ENCODE measurements around the gene PLEKHN1.
"Not testable (repeated sequence)": the region's sequence is repeated elsewhere in the genome, so short reads cannot be mapped to it uniquely, and the experiment has no call there.

PLEKHN1 gene

DNA sequence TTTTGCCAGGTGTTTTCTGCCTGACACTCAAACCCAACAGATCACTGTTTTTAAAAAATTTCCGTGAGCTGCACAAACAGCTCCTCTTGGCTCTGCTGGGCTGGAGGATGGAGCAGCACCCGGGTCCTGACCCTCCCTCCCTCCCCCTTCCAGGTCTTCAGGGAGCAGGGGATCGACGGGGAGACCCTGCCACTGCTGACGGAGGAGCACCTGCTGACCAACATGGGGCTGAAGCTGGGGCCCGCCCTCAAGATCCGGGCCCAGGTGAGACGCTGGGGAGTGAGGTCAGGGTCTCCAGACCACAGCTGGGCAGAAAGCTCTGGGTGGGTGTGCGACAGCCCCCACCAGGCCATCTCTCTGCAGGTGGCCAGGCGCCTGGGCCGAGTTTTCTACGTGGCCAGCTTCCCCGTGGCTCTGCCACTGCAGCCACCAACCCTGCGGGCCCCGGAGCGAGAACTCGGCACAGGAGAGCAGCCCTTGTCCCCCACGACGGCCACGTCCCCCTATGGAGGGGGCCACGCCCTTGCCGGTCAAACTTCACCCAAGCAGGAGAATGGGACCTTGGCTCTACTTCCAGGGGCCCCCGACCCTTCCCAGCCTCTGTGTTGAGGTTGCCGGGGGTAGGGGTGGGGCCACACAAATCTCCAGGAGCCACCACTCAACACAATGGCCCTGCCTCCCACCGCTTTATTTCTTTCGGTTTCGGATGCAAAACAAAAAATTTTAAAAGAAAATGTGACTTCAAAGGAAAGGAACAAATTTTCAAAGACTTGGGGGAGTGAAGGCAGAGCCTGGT lies 22.5 kb upstream of the PLEKHN1 start:
- no peak for DNase-seq (ENCODE audit: low read depth)

DNA sequence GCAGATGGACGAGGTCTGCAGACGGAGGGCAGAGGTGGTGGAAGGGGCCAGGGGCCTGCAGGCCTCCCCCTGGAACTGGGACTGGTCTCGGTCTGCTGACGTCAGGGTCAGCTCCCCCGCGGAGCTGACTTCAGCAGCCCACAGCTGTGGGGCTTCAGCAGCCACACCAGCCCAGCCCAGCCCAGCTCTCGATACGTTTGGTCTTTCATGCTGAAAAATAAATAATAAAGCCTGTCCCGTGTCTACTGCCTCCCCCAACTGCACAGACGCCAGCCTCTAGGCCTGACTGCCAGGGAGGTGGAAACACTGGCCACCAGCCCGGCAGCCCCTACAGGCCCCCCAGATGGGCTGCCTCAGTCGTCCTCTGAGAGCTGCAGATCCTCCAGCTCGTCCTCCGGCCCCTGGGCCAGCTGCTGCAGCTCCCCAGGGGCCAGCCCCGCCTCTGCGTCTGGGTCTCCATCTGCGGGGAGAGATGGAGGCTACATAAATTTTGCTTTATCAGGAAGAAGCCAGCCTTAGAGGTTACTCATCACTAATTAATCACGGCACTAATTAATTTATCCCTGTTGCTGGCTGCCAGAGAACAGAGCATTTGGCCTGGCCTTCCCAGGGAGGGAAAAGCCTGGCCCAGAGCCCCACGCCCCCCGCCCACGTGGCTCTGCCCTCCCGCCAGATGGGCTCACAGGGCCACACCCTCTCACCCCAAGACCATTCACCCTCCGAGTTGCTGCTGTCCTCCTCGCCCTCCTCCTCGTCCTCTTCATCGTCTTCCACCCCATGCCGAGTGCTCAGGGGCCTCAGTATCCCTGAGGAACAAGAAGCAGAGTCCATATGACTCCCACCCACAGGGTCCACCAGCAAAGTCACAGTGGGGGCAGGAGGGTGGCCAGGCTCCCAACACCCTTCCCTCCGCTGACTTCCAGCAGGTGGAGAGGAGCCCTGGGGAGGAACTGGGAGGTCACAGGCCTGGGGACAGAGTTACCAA lies 21.6 kb upstream of the PLEKHN1 start:
- DNase-seq (ENCODE audit: low read depth) = no peak

DNA sequence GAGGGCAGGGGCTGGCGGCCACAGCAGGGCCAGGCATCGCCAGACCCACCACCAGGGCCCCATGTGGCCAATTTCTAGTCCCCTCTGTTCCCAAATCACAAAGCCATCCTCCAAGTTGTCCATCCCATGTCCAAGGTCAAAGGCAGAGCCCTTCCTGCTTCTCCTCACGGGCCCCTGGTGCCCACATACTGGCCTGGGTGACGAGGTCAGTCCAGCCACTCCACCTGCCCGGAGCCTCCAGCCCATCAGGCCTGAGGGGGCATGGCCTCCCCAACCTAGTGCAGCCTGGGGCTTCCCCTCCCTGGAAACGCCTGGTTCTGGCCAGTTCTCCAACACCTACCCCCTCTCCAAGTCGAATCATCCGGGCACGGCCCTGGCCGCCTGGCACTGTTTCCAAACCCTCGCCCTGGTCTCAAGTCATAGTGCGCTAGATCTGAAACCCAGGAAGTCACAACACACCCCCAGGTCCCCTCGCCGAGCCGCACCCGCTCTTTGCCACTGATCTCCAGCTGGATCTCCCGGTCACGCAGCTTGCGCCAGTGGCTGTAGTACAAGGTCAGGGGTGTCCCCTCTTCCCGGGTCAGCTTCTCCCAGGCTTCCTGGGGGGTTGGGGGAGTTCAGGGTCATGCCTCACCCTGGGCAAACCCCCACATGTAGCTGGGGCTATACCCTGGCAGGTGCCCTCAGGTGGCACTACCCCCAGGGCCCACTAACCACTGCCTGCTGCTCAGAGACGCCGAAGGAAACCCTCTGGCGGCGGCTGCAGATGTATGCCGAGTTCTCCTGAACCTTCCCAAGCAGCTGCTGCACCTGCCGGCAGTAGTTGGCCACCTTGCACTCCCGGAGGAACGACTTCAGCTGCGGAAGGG lies 20.4 kb upstream of the PLEKHN1 start:
- DNase-seq (ENCODE audit: low read depth) = no peak

DNA sequence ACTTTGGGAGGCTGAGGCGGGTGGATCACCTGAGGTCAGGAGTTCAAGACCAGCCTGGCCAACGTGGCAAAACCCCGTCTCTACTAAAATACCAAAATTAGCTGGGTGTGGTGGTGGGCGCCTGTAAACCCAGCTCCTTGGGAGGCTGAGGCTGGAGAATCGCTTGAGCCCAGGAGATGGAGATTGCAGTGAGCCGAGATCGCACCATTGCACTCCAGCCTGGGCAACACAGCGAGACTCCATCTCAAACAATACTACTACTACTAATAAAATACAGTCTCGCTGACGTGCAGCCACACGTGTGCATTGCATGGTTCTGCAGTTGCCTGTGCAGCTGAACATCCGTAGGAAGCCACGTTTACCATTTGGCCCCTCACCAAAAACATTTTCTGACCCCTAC lies 19.5 kb upstream of the PLEKHN1 start:
- not testable (repeated sequence) for DNase-seq (ENCODE audit: low read depth)

DNA sequence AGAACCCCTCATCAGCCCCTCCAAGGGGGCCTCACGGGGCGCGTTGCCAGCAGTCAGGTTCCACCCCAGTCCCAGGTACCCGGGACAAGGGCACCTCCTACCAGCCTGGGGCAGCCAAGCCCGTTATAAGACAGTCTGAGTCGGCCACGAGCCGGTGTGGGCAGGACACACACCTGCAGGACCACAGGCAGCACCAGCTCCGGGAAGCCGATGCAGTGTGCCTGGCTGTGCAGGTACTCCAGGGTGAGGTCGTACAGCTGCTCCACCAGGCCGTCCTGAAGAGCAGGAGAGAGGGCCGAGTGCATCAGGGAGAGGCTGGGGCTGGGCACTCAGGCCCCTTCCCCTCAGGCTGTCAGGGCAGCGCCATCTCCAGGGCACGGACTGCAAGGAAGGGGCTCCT lies 18.3 kb upstream of the PLEKHN1 start:
- DNase-seq (ENCODE audit: low read depth) = no peak

DNA sequence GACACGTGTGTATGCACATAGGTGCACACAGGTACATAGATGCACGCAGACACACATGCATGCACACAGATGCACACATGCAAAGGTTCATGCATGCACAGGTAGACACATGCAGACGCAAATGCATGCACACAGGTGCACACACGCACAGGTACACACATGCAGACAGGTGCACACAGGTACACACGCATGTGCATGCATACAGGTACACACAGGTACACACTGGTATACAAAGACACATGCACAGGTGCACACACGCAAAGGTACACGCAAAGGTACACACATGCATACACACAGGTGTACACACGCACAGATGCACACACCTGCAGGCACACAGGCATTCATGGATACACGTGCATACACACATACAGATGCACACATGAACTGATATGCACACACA lies 16.0 kb upstream of the PLEKHN1 start:
- DNase-seq (ENCODE audit: low read depth) = no peak

DNA sequence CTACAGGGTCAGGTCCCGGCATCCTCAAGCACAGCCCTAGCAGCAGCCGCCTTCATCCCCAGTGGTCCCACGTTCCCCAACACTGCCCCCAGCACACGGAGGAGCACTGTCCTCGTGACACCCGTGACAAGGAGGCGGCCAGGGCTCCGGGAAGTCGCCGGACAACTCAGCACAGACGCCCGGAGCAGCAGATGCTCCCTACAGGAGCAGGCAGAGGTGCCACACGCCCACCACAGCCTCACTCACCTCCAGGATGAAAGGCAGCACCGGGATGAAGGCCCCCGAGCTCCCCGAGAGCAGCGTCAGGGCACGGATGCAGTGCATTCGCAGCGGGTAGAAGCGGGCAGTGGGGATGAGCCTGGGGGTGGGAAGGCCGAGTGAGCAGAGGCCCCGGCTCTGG lies 15.4 kb upstream of the PLEKHN1 start:
- DNase-seq (ENCODE audit: low read depth) = no peak

DNA sequence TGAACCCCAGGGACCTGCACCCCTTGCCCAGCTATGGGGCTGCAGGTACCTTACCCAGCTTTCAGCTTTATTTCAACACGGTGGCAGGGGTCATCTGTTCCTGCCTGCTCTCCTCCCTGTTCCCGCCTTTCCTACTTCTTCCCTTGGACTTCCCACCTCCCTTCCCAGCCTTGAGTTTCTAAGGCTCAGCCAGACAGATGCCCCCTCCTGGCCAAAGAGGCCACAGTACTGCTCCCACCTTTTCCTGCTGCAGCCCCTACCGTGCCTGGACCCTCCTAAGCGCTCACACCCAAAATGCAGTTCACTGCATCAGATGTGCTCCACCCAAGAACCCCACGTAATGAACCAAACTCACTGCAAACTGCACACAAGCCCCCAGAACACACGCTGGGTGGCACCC lies 14.9 kb upstream of the PLEKHN1 start:
- DNase-seq (ENCODE audit: low read depth) = no peak

DNA sequence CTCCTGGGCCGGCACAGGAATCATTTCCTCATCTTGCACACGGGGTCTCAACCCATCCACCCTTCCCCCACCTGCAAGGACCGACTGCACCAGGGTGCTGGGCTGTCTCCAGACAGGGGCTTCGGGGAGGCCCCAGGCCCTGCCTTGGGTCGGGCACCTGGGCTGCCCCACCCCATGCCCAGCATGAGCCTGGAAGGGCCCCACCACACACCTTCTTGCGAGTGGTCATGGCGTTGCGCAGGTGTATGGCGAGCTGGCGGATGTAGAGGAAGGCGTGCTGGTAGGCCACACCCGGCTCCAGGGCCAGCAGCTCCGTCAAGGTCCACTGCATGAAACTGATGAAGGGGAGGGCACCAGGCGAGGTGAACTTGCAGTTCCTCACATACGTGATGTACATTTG lies 14.1 kb upstream of the PLEKHN1 start:
- no peak for DNase-seq (ENCODE audit: low read depth)

DNA sequence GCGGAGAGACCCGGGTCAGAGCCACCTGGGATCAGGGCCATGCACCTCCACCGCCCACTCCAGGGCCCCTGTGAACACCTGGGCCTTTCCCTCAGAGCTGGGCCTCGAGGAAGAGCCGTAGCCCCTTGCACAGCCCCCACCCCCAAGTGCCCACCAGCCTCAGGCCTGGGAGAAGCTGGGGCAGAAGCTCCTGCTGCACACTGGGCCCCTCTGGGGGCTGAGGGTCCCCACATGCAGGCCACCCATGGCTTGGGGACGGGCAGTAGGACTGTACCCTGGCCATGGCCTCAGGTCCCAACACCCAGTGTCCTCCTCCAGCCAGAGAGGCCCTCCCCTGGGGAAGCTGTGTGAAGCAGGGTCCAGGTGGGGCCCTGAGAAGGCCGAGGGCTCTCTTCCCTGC lies 13.7 kb upstream of the PLEKHN1 start:
- no peak for DNase-seq (ENCODE audit: low read depth)

DNA sequence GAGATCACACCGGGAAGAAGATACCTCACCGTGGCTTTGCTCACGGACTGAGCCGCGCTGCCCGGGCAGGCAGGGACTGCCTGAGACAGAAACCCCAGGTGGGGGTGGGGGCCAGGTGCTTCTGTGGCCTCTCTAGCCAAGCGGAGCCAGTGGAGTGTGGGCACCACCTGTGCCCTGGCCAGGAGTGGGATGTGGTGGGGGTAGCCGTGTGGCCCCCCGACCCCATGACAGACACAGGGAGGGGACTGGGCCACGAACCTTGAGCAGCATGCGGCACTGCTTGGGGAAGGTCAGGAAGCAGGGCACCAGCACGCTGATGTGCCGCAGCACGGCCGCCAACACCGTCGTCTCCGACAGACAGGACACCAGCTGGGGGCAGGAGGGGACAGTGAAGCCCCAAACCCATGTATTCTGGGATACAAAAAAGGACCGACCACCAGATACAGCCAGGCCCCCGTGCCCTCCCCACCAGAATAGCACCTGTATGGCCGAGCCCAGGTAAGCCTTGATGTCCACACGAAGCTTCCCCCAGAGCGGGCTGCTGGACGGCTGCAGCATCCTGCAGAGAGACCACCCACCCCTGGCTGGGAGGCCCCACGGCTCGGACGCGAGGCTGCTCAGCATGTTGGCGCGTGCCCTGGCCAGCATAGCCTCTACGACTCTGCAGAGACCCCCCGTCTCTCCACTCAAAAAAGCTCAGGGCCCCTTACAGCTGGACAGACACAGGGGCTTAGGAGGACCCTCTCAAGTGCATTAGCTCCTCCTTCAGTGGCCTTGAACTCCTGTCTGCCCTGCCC lies 12.6 kb upstream of the PLEKHN1 start:
- DNase-seq (ENCODE audit: low read depth) = no peak

DNA sequence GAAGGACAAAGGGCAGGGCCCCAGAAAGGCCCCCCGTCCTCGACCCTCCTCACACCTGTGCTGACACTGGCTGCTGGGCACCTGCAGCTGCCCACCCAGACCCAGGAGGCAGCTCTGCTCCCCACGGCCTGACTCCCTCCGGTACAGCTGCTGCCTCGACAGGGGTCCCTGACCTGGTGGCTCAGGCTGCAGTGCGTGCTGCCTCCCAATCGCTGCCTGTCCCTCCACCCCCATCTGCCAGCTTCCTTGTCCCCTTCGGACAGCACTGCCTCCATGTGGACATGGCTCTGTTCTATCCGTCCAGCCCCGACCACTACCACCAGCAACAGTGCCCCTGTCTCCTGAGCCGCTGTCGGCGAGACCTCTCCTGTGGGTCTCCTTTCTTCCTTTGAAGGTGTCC lies 11.4 kb upstream of the PLEKHN1 start:
- no peak for DNase-seq (ENCODE audit: low read depth)

DNA sequence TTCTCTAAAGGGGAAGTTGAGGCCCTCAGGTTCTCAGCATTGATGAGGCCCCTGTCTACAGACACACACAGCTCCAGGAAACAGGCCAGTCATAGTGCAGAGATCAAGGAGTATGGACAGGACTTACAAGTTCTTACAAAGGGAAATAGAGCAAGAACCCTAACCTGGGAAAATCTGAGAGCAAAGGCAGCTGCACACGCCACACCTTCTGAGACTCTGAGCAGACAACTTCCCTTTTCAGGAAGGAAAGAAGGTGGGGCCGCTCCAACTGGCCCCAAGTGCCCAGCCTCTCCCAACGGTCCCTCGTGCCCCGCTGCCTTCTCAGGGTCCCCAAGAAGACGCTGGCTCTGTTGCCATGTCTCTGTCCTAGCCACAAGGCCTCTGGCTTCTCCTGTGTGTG lies 10.8 kb upstream of the PLEKHN1 start:
- DNase-seq (ENCODE audit: low read depth) = no peak

DNA sequence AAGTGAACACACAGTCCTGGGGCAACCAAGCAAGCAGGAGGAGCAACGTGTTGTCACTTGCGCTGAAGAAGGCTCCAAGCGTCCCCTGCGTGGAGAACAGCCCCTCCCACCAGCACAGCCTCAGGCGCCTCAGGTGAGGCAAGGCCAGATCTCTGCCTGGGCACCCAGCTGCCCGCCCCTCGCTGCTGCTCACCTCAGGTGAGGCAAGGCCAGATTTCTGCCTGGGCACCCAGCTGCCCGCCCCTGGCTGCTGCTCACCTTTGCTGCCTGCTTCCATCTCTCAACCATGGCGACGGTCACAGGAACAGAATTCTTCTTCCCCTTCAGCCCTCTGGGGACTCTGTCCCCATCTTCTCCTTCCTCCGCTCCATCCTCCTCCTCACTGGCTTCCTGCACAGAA lies 9.6 kb upstream of the PLEKHN1 start:
- no peak for DNase-seq (ENCODE audit: low read depth)

DNA sequence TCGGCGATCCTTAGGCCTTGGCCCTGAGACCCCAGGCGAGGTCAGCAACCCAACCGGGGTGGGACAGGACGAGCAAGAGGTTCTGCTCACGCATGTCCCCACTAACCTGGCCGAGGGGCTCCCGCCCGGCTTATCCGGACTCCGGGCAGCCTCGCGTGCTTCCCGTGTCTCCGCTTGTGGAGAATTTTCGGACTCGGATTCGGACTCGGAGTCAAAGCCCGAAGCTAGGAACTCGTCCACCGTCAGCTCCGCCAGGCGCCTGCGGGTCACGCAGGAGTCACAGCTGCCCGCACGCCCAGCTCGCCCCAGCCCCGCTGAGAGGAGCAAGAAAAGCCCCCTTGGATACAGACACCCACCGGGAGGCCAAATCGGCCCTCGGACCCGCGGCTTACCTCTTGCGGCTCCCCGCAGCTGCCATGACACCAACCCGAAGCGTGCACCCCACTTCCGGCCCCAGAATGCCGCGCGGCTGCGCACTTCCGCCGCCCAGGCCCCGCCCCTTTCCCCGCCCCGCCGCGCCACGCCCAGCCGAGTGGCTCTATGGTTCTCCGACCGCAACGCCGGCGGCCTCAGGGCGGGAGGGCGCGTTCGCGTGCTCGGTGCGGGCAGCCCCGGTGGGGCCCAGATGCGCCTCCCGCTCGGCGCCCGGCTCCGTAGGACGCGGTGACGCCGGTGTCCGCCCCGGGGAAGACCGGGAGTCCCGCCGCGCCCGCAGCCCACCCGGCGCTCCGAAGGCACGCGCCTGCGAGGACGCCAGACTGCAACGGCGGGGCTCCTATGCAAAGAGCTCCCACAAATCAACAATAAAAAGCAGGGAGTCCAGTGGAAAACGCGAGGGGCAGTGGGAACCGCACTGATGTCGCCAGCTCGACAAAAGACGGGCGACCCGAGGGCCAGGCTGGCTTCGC lies 7.2 kb upstream of the PLEKHN1 start, which contains the start of gene NOC2L:
TSS of gene NOC2L (minus strand) at position 434 of the 908 bp plus-strand sequence. CDS start at position 418, 16 bp downstream.
- DNase-seq (ENCODE audit: low read depth) = no peak

DNA sequence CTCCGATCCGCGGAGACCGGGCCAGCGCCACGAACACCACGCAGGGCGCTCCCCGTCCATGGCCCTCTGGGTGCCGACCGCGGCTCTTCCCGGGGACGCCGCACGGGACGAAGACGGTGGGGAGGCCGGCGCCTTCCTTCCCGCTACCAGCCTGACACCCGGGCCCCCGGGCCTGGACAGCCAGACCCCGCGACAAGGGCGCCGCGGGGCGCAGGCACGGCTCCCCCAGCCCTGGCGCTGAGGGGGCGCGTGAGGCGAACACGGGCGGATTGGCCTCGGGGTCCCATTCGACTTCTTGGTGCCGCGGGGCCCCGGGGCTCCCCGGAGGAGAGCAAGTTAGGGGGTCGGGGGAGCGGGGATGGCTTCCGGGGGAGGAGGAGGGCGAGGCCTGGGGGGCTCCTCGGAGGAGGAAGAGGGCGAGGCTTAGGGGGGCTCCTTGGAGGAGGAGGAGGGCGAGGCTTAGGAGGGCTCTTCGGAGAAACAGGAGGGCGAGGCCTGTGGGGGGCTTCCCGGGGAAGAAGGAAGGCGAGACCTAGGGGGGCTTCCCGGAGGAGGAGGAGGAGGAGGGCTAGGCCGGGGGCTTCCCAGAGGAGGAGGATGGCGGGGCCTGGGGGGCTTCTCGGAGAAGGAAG lies 6.4 kb upstream of the PLEKHN1 start:
- DNase-seq (ENCODE audit: low read depth) = no peak

DNA sequence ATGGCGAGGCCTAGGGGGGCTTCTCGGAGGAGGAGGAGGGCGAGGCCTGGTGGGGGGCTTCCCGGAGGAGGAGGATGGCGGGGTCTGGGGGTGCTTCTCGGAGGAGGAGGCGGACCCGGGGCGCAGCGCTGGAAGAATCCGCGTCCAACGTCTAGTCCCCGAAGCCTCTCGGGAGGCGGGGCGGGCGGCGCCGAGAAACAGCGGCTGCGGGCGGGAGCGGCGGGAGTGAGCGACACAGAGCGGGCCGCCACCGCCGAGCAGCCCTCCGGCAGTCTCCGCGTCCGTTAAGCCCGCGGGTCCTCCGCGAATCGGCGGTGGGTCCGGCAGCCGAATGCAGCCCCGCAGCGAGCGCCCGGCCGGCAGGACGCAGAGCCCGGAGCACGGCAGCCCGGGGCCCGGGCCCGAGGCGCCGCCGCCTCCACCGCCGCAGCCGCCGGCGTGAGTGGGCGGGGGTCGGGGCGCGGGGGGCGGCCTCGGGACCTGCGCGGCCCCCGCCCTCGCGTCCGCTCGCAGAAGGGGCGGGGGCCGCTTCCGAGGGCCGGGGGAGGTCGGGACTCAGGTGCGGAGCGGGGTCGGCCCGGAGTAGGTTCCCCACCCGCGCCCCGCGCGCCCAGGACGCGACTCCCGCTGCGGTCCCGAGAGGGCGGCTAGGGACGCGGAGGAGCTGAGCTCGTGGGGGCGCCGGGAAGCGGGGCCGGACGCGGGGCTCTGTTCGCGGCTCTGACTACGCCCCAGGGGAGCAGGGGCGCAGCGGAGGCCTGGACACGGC lies 5.7 kb upstream of the PLEKHN1 start, which contains the start of gene KLHL17:
TSS of gene KLHL17 (plus strand) at position 222 of the 769 bp plus-strand sequence. CDS start at position 332, 110 bp downstream.
- no peak for DNase-seq (ENCODE audit: low read depth)

DNA sequence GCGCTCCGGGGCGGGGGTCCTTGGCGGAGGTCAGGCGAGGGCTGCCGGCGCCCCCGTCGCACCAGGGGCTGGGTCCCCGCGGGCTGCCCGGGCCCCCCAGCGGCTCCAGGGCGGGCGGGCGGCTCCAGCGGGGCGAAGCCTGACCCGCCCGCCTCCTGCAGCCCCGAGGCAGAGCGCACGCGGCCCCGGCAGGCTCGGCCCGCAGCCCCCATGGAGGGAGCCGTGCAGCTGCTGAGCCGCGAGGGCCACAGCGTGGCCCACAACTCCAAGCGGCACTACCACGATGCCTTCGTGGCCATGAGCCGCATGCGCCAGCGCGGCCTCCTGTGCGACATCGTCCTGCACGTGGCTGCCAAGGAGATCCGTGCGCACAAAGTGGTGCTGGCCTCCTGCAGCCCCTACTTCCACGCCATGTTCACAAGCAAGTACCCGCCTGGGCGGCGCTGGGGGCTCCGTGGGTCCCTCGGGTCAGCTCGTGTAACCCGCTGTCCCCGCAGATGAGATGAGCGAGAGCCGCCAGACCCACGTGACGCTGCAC lies 5.1 kb upstream of the PLEKHN1 start:
- no peak for DNase-seq (ENCODE audit: low read depth)
